Nasal cavity respiratory epithelium epithelial cell of viscerocranial mucosa (primary cell): ENCODE data around the gene NT5E. TPM values are rescaled to one million over a fixed set of nuclear protein-coding genes. Genes with fewer than 3 reads are reported as not detected.

Experiments
- total RNA-seq: library from RNA; depleted of rRNA; stranded (reverse); fragments of >200 nt; gene quantifications from 2 replicates; pipeline ENCODE4 v1.2.3, GENCODE V29; 2014

Gene NT5E
- total RNA-seq: 23.8 and 74.5 TPM in 2 replicates

DNA sequence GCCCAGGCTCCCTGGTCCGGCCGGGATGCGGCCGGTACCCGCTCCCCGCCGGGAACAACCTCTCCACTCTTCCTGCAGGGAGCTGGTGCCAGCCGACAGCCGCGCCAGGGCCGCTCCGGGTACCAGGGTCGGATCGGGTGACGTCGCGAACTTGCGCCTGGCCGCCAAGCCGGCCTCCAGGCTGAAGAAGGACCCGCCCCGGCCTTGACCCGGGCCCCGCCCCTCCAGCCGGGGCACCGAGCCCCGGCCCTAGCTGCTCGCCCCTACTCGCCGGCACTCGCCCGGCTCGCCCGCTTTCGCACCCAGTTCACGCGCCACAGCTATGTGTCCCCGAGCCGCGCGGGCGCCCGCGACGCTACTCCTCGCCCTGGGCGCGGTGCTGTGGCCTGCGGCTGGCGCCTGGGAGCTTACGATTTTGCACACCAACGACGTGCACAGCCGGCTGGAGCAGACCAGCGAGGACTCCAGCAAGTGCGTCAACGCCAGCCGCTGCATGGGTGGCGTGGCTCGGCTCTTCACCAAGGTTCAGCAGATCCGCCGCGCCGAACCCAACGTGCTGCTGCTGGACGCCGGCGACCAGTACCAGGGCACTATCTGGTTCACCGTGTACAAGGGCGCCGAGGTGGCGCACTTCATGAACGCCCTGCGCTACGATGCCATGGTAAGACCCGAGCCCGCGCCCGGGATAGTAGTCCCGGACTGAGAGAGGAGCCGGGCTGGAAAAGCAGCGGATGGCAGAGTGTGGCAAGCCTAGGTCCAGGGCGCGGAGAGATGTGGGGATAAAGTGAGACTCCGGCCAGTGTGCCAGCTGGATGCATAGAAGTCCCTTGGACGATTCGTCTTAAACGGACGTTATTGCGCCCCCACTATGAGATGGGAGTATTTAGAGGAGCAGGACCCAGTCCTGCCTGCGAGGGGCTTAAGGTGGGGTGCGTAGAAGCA lies at the start of gene NT5E:
Gene NT5E (plus strand): TSS at position 266 of the 942 bp plus-strand sequence. CDS start 57 bp downstream, at position 323.

Other genes with a start within 250 kb of the NT5E start
- gene SNX14, start 143.8 kb downstream of the NT5E start, total RNA-seq: 98.1 and 99.1 TPM in 2 replicates
- 67.0 and 107 TPM in 2 replicates for gene SYNCRIP, start 192.8 kb downstream of the NT5E start, total RNA-seq